HG03196 (cell line): ENCODE measurements around the gene PEDS1.
"Not testable (repeated sequence)": the region's sequence is repeated elsewhere in the genome, so short reads cannot be mapped to it uniquely, and the experiment has no call there.

ENCODE experiments used
- ATAC-seq: cut with Tn5 transposase; IDR thresholded peaks from one replicate; pipeline ENCODE4 v1.9.1; 2021; ENCODE audit not compliant: unreplicated experiment

PEDS1 gene

GRCh38 chr20:50136822-50137599 lies 16.5 kb downstream of the PEDS1 start:
- no peak for ATAC-seq

DNA sequence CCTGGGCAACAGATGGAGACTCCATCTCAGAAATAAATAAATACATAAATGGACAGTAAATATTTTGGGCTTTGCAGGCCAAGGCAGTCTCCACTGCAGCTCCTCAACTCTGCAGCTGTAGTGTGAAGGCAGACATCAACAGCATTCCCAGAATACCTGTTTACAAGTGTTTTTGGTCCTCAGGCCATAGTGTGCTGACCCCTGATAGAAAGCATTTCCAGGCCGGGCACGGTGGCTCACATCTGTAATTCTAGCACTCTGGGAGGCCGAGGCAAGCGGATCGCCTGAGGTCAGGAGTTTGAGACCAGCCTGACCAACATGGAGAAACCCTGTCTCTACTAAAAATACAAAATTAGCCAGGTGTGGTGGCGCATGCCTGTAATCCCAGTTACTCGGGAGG lies 18.4 kb downstream of the PEDS1 start:
- ATAC-seq = not testable (repeated sequence)

- ATAC-seq = no peak
Observed at GRCh38 chr20:50133474-50134217, 19.9 kb downstream of the PEDS1 start.

- no peak for ATAC-seq
Observed at GRCh38 chr20:50133041-50133440, 20.5 kb downstream of the PEDS1 start.

GRCh38 chr20:50130995-50131394 lies 22.5 kb downstream of the PEDS1 start:
- no peak for ATAC-seq

- ATAC-seq = no peak
Observed at GRCh38 chr20:50130356-50130723, 23.2 kb downstream of the PEDS1 start.

DNA sequence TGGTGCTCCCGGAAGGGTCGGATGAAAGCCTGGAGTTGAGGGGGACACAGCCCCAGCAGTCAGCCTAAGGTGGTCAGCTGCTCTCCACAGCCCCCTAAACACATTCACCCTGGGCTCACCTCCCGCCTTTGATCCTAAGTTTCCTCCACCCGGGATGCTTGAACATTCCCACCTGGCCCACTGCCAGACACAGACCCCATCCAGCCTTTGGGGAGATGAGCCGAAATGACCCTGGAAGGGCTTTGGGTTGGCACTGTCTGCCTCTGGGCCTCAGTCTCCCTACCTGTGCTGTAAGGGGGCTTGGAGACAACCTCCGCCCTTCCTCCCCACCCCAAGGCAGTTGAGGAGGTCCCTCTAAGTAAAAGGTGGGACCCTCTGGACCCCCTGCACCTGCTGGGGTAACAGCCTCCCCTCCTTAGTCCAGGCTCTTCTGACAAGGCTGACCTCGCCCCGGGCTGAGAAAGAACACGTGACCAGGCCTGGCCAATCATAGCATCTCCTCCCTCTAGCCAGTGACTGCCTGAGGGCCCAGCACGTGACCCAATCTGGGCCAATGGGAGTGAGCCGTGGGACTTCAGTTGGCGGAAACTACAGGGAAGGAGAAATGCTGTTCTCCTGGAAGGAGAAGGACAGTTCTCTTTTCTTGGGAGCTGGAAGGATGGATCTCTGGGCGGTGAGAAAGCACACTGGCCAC lies 23.7 kb downstream of the PEDS1 start:
- ATAC-seq = no peak

- ATAC-seq = no peak
Observed at GRCh38 chr20:50128520-50128905, 25.0 kb downstream of the PEDS1 start.

GRCh38 chr20:50127587-50128519 lies 25.7 kb downstream of the PEDS1 start:
- ATAC-seq = no peak

- no peak for ATAC-seq
Observed at GRCh38 chr20:50126662-50127061, 26.9 kb downstream of the PEDS1 start.

DNA sequence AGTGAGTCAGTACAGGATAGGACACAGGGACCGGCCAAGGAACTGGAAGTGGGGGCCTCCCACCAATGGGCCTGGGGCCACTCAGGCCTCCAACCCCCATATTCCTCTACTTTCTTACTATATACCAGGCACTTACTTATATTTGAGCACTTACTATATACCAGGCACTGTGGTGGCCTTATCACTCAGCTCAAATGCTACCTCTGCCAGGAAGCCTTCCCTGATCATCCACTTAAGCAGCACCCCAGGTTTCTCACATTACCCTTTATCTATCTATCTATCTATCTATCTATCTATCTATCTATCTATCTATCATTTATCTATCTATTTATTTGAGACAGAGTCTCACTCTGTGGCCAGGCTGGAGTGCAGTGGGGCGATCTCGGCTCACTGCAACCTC lies 28.2 kb downstream of the PEDS1 start:
- ATAC-seq = no peak

- ATAC-seq = no peak
Observed at GRCh38 chr20:50124496-50124895, 29.0 kb downstream of the PEDS1 start.

- no peak for ATAC-seq
Observed at GRCh38 chr20:50123418-50123817, 30.1 kb downstream of the PEDS1 start.

DNA sequence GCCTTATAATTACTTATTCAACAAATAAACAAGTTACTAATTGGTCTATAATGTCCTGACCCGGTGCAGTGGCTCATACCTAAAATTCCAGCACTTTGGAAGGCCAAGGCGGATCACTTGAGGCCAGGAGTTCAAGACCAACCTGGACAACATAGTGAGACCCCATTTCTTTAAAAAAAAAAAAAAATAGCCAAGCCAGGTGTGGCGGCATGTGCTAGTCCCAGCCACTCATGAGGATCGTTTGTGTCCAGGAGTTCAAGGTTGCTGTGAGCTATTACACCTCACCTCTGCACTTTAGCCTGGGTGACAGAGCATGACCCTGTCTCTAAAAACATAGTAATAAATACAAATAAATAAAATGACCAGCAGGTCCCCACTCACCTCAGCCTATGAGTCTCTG lies 30.8 kb downstream of the PEDS1 start:
- ATAC-seq = no peak

DNA sequence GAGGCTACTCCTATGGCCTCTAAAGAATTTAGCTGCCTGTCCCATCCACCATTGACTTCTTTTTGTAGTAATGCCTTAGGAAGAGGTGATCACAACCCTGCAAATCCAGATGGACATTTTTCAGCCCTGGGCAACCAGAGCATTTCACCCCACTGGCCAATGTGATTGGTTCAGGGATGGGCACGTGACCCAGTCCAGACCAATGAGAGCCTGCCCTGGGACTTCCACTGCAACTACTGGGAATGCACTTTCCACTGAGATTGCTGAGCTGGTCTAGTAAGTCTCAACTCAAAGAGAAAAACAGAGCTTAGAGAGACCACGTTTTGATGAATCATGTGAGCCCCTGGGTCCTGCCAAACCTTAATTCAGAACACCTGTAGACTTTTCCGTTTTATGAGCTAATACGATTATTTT lies 31.7 kb downstream of the PEDS1 start:
- no peak for ATAC-seq

DNA sequence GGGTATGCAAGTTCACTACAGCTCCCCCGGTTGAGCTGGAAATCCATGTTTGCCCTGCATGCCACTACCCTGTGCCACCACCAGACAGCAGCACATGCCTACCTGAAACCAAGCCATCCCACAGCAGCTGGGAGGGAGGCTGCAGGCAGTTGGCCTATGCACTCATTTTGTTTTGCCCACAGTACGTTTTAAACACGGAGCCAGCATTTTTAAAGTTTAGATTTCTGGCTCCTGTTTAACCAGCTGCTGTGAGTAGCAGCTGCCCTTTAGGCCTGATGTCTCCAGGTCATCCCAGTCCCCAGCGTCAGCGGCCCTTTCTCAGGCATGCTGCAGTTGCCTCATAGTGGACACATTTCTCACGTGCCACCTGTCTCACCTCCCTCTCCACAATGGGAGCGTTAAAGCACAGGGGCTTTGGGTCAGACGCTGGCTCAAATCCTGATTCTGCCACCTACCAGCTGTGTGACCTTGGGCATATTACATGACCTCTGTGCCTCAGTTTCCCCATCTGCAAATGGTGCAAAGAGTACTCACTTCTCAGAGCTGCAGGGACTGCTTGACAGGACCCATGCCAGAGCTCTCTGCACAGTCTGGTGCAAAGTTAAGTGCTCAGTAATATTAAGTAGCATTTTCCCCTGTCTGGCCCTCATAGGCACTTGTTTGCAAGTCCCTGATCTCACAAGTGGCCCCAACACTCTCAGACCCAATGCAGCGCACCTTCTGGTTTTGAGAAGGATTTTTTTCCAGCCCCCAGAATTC lies 32.4 kb downstream of the PEDS1 start:
- no peak for ATAC-seq

DNA sequence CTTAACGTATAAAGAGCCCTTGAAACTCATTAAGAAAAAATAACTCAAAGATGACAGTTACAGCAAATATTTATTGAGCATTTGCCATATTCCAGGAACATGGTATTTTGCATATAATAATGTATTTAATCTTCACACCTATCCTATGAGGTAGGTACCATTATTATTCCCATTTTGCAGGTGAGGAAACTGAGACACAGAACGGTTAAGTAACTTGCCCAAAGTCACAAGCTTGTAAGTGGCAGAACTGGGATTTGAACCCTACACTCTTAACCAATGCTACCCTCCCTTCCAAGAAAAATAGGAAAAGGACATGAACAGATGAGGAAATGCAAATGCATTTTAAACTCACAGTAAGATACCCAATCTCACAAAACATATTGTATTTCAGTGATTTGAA lies 35.3 kb downstream of the PEDS1 start:
- ATAC-seq = no peak

GRCh38 chr20:50116368-50116999 lies 37.0 kb downstream of the PEDS1 start:
- no peak for ATAC-seq

GRCh38 chr20:50115591-50116367 lies 37.7 kb downstream of the PEDS1 start:
- peak; percentile 76 for ATAC-seq
